Mucosa of stomach (tissue), 1 donor: Measurements from ENCODE around the gene GRPEL1.
"Not testable (repeated sequence)": the region's sequence is repeated elsewhere in the genome, so short reads cannot be mapped to it uniquely, and the experiment has no call there.

Experiments
- H3K27me3 ChIP-seq: one replicate; pipeline ENCODE4 v1.7.0; 2013; ENCODE audit warnings: mild to moderate bottlenecking, low read length; ENCODE audit not compliant: control insufficient read depth, insufficient read depth
- H3K36me3 ChIP-seq: one replicate; pipeline ENCODE4 v1.7.0; 2013; ENCODE audit warnings: low read length; ENCODE audit not compliant: control insufficient read depth, insufficient read depth
- H3K4me1 ChIP-seq: one replicate; pipeline ENCODE4 v1.7.0; 2013; ENCODE audit warnings: mild to moderate bottlenecking, low read length; ENCODE audit not compliant: control insufficient read depth, insufficient read depth
- H3K4me3 ChIP-seq: one replicate; pipeline ENCODE4 v1.7.0; 2013; ENCODE audit warnings: low read length
- H3K9ac ChIP-seq: one replicate; pipeline ENCODE4 v1.7.0; 2013; ENCODE audit warnings: mild to moderate bottlenecking, low read length, moderate library complexity
- H3K9me3 ChIP-seq: one replicate; pipeline ENCODE4 v1.7.0; 2013; ENCODE audit warnings: mild to moderate bottlenecking, low read length, moderate library complexity; ENCODE audit not compliant: control insufficient read depth
- donor health status: Pancreatic carcinoma.

Gene GRPEL1

GRCh38 chr4:7086384-7086783 is 18.5 kb upstream of the GRPEL1 start:
- Histone ChIP-seq H3K27me3 (no peaks in the 10 kb centered on the region), H3K9ac (no peak overlapping the region), H3K4me1 (peaks cover 17% of the 10 kb centered on the region), H3K36me3 (no peaks in the 10 kb centered on the region), H3K4me3 (no peak overlapping the region), H3K9me3 (no peaks in the 10 kb centered on the region)

- Histone ChIP-seq H3K4me1 (peaks cover 14% of the 10 kb centered on the region), H3K9ac (peak overlapping the region; percentile 65)
- H3K9me3 ChIP-seq, H3K4me3 ChIP-seq, H3K36me3 ChIP-seq, H3K27me3 ChIP-seq: not testable (repeated sequence)
These were observed 16.7 kb upstream of the GRPEL1 start for GRCh38 chr4:7084564-7084961.

GRCh38 chr4:7083597-7084563 is 16.0 kb upstream of the GRPEL1 start:
- peaks cover 7% of the 10 kb centered on the region for H3K4me1 ChIP-seq
- no peaks in the 10 kb centered on the region for H3K9me3 ChIP-seq
- no peaks in the 10 kb centered on the region for H3K36me3 ChIP-seq
- peak overlapping the region; percentile 65 for H3K9ac ChIP-seq
- no peaks in the 10 kb centered on the region for H3K27me3 ChIP-seq
- H3K4me3 ChIP-seq = no peak overlapping the region

GRCh38 chr4:7079909-7080308 is 12.0 kb upstream of the GRPEL1 start:
- H3K9ac ChIP-seq, H3K36me3 ChIP-seq, H3K4me3 ChIP-seq, H3K4me1 ChIP-seq, H3K9me3 ChIP-seq, H3K27me3 ChIP-seq: not testable (repeated sequence)

GRCh38 chr4:7079483-7079882 is 11.6 kb upstream of the GRPEL1 start:
- H3K36me3 ChIP-seq, H3K9me3 ChIP-seq, H3K9ac ChIP-seq, H3K4me1 ChIP-seq, H3K27me3 ChIP-seq, H3K4me3 ChIP-seq: not testable (repeated sequence)

- Histone ChIP-seq H3K4me3 (no peak overlapping the region), H3K27me3 (no peaks in the 10 kb centered on the region), H3K4me1 (peaks cover 5% of the 10 kb centered on the region), H3K9me3 (no peaks in the 10 kb centered on the region), H3K36me3 (no peaks in the 10 kb centered on the region), H3K9ac (no peak overlapping the region)
These were observed 10.2 kb upstream of the GRPEL1 start for GRCh38 chr4:7078025-7078424.

- no peaks in the 10 kb centered on the region for H3K9me3 ChIP-seq
These were observed 9.5 kb upstream of the GRPEL1 start for GRCh38 chr4:7077371-7077770.

GRCh38 chr4:7076696-7077082 is 8.8 kb upstream of the GRPEL1 start:
- Histone ChIP-seq H3K4me3 (no peak overlapping the region), H3K27me3 (no peaks in the 10 kb centered on the region), H3K36me3 (no peaks in the 10 kb centered on the region), H3K9ac (no peak overlapping the region), H3K9me3 (no peaks in the 10 kb centered on the region), H3K4me1 (peaks cover under 1% of the 10 kb centered on the region)

More at GRCh38 chr4:7077371-7077770, 9.5 kb upstream of the GRPEL1 start:
- H3K9ac ChIP-seq = no peak overlapping the region
- no peaks in the 10 kb centered on the region for H3K27me3 ChIP-seq
- no peak overlapping the region for H3K4me3 ChIP-seq
- no peaks in the 10 kb centered on the region for H3K36me3 ChIP-seq
- H3K4me1 ChIP-seq = peaks cover 5% of the 10 kb centered on the region

GRCh38 chr4:7075962-7076695 is 8.3 kb upstream of the GRPEL1 start:
- no peaks in the 10 kb centered on the region for H3K27me3 ChIP-seq
- no peak overlapping the region for H3K4me3 ChIP-seq
- H3K36me3 ChIP-seq = no peaks in the 10 kb centered on the region
- no peak overlapping the region for H3K9ac ChIP-seq
- H3K4me1 ChIP-seq = no peaks in the 10 kb centered on the region
- H3K9me3 ChIP-seq = no peaks in the 10 kb centered on the region

GRCh38 chr4:7074426-7074825 is 6.6 kb upstream of the GRPEL1 start:
- Histone ChIP-seq H3K9me3 (no peaks in the 10 kb centered on the region), H3K36me3 (no peaks in the 10 kb centered on the region), H3K9ac (no peak overlapping the region), H3K27me3 (no peaks in the 10 kb centered on the region), H3K4me1 (no peaks in the 10 kb centered on the region), H3K4me3 (no peak overlapping the region)

- Histone ChIP-seq H3K4me3 (no peak overlapping the region), H3K36me3 (no peaks in the 10 kb centered on the region), H3K9me3 (no peaks in the 10 kb centered on the region), H3K9ac (no peak overlapping the region), H3K27me3 (no peaks in the 10 kb centered on the region), H3K4me1 (peaks cover 5% of the 10 kb centered on the region)
These were observed 5.9 kb upstream of the GRPEL1 start for GRCh38 chr4:7073526-7074390.
